SK-N-SH (cell line): ENCODE data around the gene OSBPL10. TPM values are rescaled to one million over a fixed set of nuclear protein-coding genes. Genes with fewer than 3 reads are reported as not detected.

Experiments used
- CTCF ChIA-PET: fragments of 300-600, 350-600 bp; formaldehyde crosslinking; extraction: SDS; loops from one replicate; lab custom pipeline; 2021; lab: Yijun Ruan, JAX
- POLR2A ChIA-PET: fragments of 350-600 bp; sonication (Branson Sonifier 250); formaldehyde crosslinking; extraction: SDS; loops from one replicate; lab custom pipeline; 2020; ENCODE audit warnings: antibody characterized with exemption, inconsistent platforms; lab: Yijun Ruan, JAX
- DNase-seq: peaks from one replicate; pipeline ENCODE4 v3.0.0; 2012
- H2AFZ ChIP-seq: fragments of 200-600 bp; sonication (generic); 2 replicates; pipeline ENCODE4 v1.8.1; 2016; ENCODE audit warnings: antibody characterized with exemption, mild to moderate bottlenecking, low read depth
- H3F3A ChIP-seq: fragments of 200-600 bp; sonication (generic); replicated peaks from 2 replicates; pipeline ENCODE3; 2016; ENCODE audit warnings: antibody characterized with exemption, mild to moderate bottlenecking; ENCODE audit not compliant: insufficient read depth
- H3K27ac ChIP-seq, 2 experiments: fragments of 200-500 bp in 1 of 2; fragments of 200-600 bp in 1 of 2; sonication (Bioruptor generic) in 1 of 2; sonication (generic), shearing (Covaris generic) in 1 of 2; 2 replicates each; pipeline versions ENCODE4 v1.5.1 to v1.6.1; 2014 to 2016; ENCODE audit warnings: low read depth in 2 of 2, inconsistent platforms in 1 of 2, low read length in 1 of 2, mild to moderate bottlenecking in 1 of 2, mixed read lengths in 1 of 2
- H3K27me3 ChIP-seq: fragments of 200-600 bp; sonication (generic), shearing (Covaris generic); 2 replicates; pipeline ENCODE4 v1.6.1; 2016; ENCODE audit warnings: mixed run types; ENCODE audit not compliant: insufficient read depth
- H3K36me3 ChIP-seq, 2 experiments: fragments of 200-500 bp in 1 of 2; fragments of 200-600 bp in 1 of 2; sonication (Bioruptor generic) in 1 of 2; sonication (generic) in 1 of 2; replicated peaks in 1 of 2; 2 replicates each; pipeline versions ENCODE3 to v1.5.1; 2014 to 2016; ENCODE audit warnings: low read length in 1 of 2, mild to moderate bottlenecking in 1 of 2; ENCODE audit not compliant: insufficient read depth in 2 of 2, control insufficient read depth in 1 of 2
- H3K4me1 ChIP-seq, 2 experiments: fragments of 200-500 bp in 1 of 2; fragments of 200-600 bp in 1 of 2; sonication (Bioruptor generic) in 1 of 2; sonication (generic), shearing (Covaris generic) in 1 of 2; 2 replicates each; pipeline versions ENCODE4 v1.5.1 to v1.6.1; 2014 to 2016; ENCODE audit warnings: low read depth in 1 of 2, low read length in 1 of 2, mixed run types in 1 of 2; ENCODE audit not compliant: insufficient read depth in 2 of 2, control insufficient read depth in 1 of 2
- H3K4me2 ChIP-seq: fragments of 200-600 bp; sonication (generic), shearing (Covaris generic); 2 replicates; pipeline ENCODE4 v1.6.1; 2017; ENCODE audit warnings: mixed run types
- H3K4me3 ChIP-seq, 2 experiments: fragments of 200-500 bp in 1 of 2; fragments of 200-600 bp in 1 of 2; sonication (Bioruptor generic) in 1 of 2; sonication (generic), shearing (Covaris generic) in 1 of 2; 2 replicates each; pipeline versions ENCODE4 v1.5.1 to v1.8.1; 2014 to 2016; ENCODE audit warnings: low read depth in 2 of 2, inconsistent platforms in 1 of 2, low read length in 1 of 2, mild to moderate bottlenecking in 1 of 2, mixed read lengths in 1 of 2, moderate library complexity in 1 of 2
- H3K79me2 ChIP-seq: fragments of 200-600 bp; sonication (generic); 2 replicates; pipeline ENCODE4 v1.8.1; 2017; ENCODE audit warnings: mild to moderate bottlenecking; ENCODE audit not compliant: insufficient read depth
- H3K9ac ChIP-seq: fragments of 200-600 bp; sonication (generic); 2 replicates; pipeline ENCODE4 v1.6.1; 2017; ENCODE audit warnings: mixed run types
- H3K9me2 ChIP-seq: fragments of 200-600 bp; sonication (generic); 2 replicates; pipeline ENCODE4 v1.6.1; 2017; ENCODE audit warnings: mixed run types
- H3K9me3 ChIP-seq: fragments of 200-600 bp; sonication (generic); 2 replicates; pipeline ENCODE4 v1.6.1; 2017; ENCODE audit warnings: mixed run types, mild to moderate bottlenecking, moderate library complexity
- H4K20me1 ChIP-seq: fragments of 200-600 bp; sonication (generic); 2 replicates; pipeline ENCODE4 v1.6.1; 2017; ENCODE audit warnings: mild to moderate bottlenecking, mixed run types; ENCODE audit not compliant: insufficient read depth
- ELF1 ChIP-seq: IDR thresholded peaks from 2 replicates; pipeline ENCODE4 v1.4.0; 2012
- EZH2phosphoT487 ChIP-seq: fragments of 200-600 bp; sonication (generic); IDR thresholded peaks from 2 replicates; pipeline ENCODE4 v1.6.1; 2017; ENCODE audit warnings: low read depth, mixed run types, mild to moderate bottlenecking, antibody characterized with exemption, moderate library complexity, borderline replicate concordance
- FOSL2 ChIP-seq: IDR thresholded peaks from 2 replicates; pipeline ENCODE4 v1.4.0; 2012; ENCODE audit warnings: low read depth, mild to moderate bottlenecking, moderate library complexity, borderline replicate concordance
- FOXJ3 ChIP-seq: sonication (generic); formaldehyde crosslinking; IDR thresholded peaks from 2 replicates; pipeline ENCODE4 v1.5.1; 2020; ENCODE audit warnings: mild to moderate bottlenecking, missing genetic modification reagents
- FOXM1 ChIP-seq: IDR thresholded peaks from 2 replicates; pipeline ENCODE4 v1.4.0; 2012; ENCODE audit warnings: low read depth, mild to moderate bottlenecking
- GATA2 ChIP-seq: sonication (generic); formaldehyde crosslinking; IDR thresholded peaks from 2 replicates; pipeline ENCODE4 v1.5.0; 2020; ENCODE audit warnings: mild to moderate bottlenecking, missing genetic modification reagents
- RAD21 ChIP-seq: IDR thresholded peaks from 2 replicates; pipeline ENCODE4 v1.6.1; 2012; ENCODE audit warnings: mild to moderate bottlenecking, low read length
- RFX5 ChIP-seq: IDR thresholded peaks from 2 replicates; pipeline ENCODE4 v1.6.1; 2012; ENCODE audit warnings: mild to moderate bottlenecking, improper control_type of control experiment, low read length
- SIN3A ChIP-seq: IDR thresholded peaks from 2 replicates; pipeline ENCODE4 v1.6.1; 2012; ENCODE audit warnings: low read depth, mild to moderate bottlenecking, low read length, moderate library complexity, borderline replicate concordance
- TEAD4 ChIP-seq: IDR thresholded peaks from 2 replicates; pipeline ENCODE4 v1.4.0; 2012; ENCODE audit warnings: mild to moderate bottlenecking, borderline replicate concordance; ENCODE audit not compliant: insufficient read depth
- YY1 ChIP-seq: IDR thresholded peaks from 2 replicates; pipeline ENCODE4 v1.4.0; 2012; ENCODE audit warnings: low read depth, mild to moderate bottlenecking
- WGBS: methylation state at CpG from one replicate; pipeline ENCODE4 v1.1.6; 2017; ENCODE audit warnings: low lambda C conversion rate; 5-methylcytosine and 5-hydroxymethylcytosine counted together
- polyA plus RNA-seq, 3 experiments: library from polyadenylated mRNA; depleted of rRNA; stranded (reverse); fragments of >200 nt; gene quantifications; 2 replicates each; pipeline ENCODE4 v1.2.3, GENCODE V29; 2012
- TF ChIP-seq, protein P1 (sequence below): IDR thresholded peaks from 2 replicates; pipeline ENCODE4 v1.4.0; 2012; ENCODE audit warnings: low read depth
- TF ChIP-seq, protein P2 (sequence below): IDR thresholded peaks from 2 replicates; pipeline ENCODE4 v1.4.0; 2012; ENCODE audit warnings: low read depth, borderline replicate concordance

The OSBPL10 gene
- polyA plus RNA-seq, 1 of the 3 experiments (the other 2 are of a cell fraction): 0.12 TPM

- no peaks in the 10 kb centered on the region for H3K27me3 ChIP-seq
- TF ChIP-seq SIN3A (no peak), RFX5 (no peak), FOXJ3 (CRISPR knock-in tag) (no peak), GATA2 (CRISPR knock-in tag) (peak; percentile 52), YY1 (no peak), TEAD4 (no peak), FOSL2 (no peak), EZH2phosphoT487 (no peak)
- TF ChIP-seq, protein P1, sequence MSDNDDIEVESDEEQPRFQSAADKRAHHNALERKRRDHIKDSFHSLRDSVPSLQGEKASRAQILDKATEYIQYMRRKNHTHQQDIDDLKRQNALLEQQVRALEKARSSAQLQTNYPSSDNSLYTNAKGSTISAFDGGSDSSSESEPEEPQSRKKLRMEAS: no peak
- TF ChIP-seq, all 33 proteins: peak for 1
- POLR2A ChIA-PET: no interaction called here
- no peak overlapping the region for H3K4me3 ChIP-seq
- H4K20me1 ChIP-seq: no peaks in the 10 kb centered on the region
- DNase-seq: peak; percentile 45
- H3F3A ChIP-seq: no peaks in the 10 kb centered on the region
- H3K27ac ChIP-seq: peak overlapping the region in 1 of 2 experiments; percentile 50; a peak in 2 of 4 replicates
- H2AFZ ChIP-seq: no peak overlapping the region
- H3K9me2 ChIP-seq: no peaks in the 10 kb centered on the region
- H3K9ac ChIP-seq: no peak overlapping the region
- 39% methylated on average over 5 of the region's 5 CpGs for WGBS
- no peak overlapping the region for H3K4me2 ChIP-seq
- CTCF ChIA-PET: interaction anchor here (0.7 to 1.3 kb wide), 5 partner anchors 20 to 814 kb away, joined by 3 to 7 read pairs (median 3); no protein-coding TSS in a partner anchor
- H3K4me1 ChIP-seq: peaks cover 0 to 13% of the 10 kb centered on the region in 2 experiments; a peak in 2 of 4 replicates
- no peaks in the 10 kb centered on the region for H3K79me2 ChIP-seq
- no peaks in the 10 kb centered on the region for H3K9me3 ChIP-seq
- no peaks in the 10 kb centered on the region for H3K36me3 ChIP-seq
These were observed 232.7 kb downstream of the OSBPL10 start for GRCh38 chr3:31748281-31748932.

- H4K20me1 ChIP-seq: no peaks in the 10 kb centered on the region
- POLR2A ChIA-PET: no interaction called here
These were observed 233.3 kb downstream of the OSBPL10 start for GRCh38 chr3:31747785-31748184.

More at GRCh38 chr3:31747785-31748184, 233.3 kb downstream of the OSBPL10 start:
- H3K9me2 ChIP-seq: no peaks in the 10 kb centered on the region
- H3K79me2 ChIP-seq: no peaks in the 10 kb centered on the region
- H3K27ac ChIP-seq: no peak overlapping the region; a peak in 1 of 4 replicates
- H2AFZ ChIP-seq: no peak overlapping the region
- H3K4me3 ChIP-seq: no peak overlapping the region
- H3K9me3 ChIP-seq: no peaks in the 10 kb centered on the region
- CTCF ChIA-PET: interaction anchor here (0.7 to 1.3 kb wide), 3 partner anchors 21 to 813 kb away, joined by 3 to 7 read pairs (median 4); no protein-coding TSS in a partner anchor
- no peak overlapping the region for H3K4me2 ChIP-seq
- no peaks in the 10 kb centered on the region for H3K36me3 ChIP-seq
- no peak overlapping the region for H3K9ac ChIP-seq
- DNase-seq: peak; percentile 9
- no peak for TF ChIP-seq FOXJ3 (CRISPR knock-in tag)
- TF ChIP-seq FOSL2: no peak
- TF ChIP-seq, protein P2, sequence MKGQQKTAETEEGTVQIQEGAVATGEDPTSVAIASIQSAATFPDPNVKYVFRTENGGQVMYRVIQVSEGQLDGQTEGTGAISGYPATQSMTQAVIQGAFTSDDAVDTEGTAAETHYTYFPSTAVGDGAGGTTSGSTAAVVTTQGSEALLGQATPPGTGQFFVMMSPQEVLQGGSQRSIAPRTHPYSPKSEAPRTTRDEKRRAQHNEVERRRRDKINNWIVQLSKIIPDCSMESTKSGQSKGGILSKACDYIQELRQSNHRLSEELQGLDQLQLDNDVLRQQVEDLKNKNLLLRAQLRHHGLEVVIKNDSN: no peak
- no peak for TF ChIP-seq FOXM1
- TF ChIP-seq ELF1: no peak
- TF ChIP-seq RAD21: no peak
- 64% methylated on average over 9 of the region's 9 CpGs for WGBS
- H3K27me3 ChIP-seq: no peaks in the 10 kb centered on the region
- no peaks in the 10 kb centered on the region for H3F3A ChIP-seq
- peaks cover 0 to 13% of the 10 kb centered on the region in 2 experiments; a peak in 2 of 4 replicates for H3K4me1 ChIP-seq
